M059J (cell line): Measurements from ENCODE around the gene ZNF527. TPM values are rescaled to one million over a fixed set of nuclear protein-coding genes. Genes with fewer than 3 reads are reported as not detected.
"Not testable (repeated sequence)": the region's sequence is repeated elsewhere in the genome, so short reads cannot be mapped to it uniquely, and the experiment has no call there.

ENCODE experiments used
- DNase-seq: peaks from one replicate; pipeline ENCODE4 v3.0.0-alpha.2; 2012; ENCODE audit warnings: low read depth
- total RNA-seq: library from RNA; depleted of rRNA; stranded (reverse); fragments of >200 nt; shearing (Covaris generic); gene quantifications from 2 replicates; pipeline ENCODE4 v1.2.3, GENCODE V29; 2014; rRNA removed

Gene ZNF527
- total RNA-seq = 4.1 and 4.6 TPM in 2 replicates

GRCh38 chr19:37370880-37371661 lies at the start of gene ZNF527:
ZNF527 (plus strand) TSS chr19:37371099; CDS start chr19:37374199, 3,100 bp downstream.
- peak; percentile 97 for DNase-seq

- DNase-seq = peak; percentile 27
Measured at GRCh38 chr19:37329686-37330085, 41.2 kb upstream of the ZNF527 start.

DNA sequence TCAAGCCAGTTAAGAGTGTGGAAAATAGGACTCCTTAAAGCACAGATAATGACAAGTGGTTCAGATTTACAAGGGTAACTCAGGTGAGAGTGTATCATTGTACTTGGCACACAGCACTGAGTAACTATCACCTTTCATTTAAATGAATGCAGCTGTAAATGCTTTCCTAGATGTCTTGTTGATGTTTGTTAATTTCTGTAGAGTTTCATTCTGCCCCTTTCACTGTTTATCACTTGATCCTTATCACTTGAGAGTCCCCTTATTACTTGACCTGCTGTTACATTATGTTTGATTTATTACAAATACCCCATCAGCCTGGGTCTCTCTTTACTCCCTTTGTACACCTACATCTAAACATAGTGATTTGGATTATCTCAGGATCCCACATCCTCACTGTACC lies 38.1 kb upstream of the ZNF527 start:
- DNase-seq = no peak

- DNase-seq = peak; percentile 70
Measured at GRCh38 chr19:37333457-37333856, 37.4 kb upstream of the ZNF527 start.

DNA sequence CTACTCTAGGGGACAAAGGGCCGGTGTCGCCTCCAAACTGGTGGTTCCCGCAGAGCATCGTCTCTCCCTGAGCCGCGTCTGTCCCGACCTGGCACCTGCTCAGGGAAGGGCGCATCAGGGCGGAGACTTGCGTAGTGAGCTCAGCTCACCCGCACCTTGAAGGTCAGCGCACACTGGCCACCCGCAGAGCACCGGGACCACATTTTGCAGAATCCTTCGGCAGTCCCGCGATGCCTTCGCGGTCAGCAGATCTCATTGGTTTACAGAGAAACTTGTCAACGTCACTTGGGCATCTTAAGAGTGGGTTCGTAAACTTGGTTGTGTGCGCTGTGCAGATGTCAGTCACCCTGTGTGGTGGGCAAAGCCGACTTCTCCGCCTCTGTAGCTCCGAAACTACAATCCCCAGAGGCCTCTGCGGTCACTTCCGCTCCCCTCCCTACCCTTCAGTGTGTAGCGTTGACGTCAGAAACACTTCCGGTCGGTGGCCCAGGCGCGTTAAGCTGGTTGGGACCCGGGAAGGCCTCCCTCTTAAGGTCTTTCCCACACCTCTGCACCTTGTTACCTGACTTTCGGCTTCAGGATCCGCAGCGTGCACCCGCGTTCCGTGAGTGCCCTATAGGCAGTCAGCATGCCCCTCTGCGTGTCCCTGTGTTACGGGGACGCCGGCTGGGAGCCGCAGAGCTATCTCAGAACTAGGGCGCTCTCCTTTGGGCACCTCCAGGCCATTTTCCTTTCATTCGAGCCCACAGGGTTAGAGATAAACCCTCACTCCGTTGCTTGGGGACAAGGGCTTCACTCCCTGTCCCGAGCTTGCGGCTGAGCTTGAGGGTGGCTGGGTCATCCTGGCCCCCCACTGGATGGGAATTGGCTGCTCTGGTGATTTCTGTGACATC lies 36.5 kb upstream of the ZNF527 start:
- peak; percentile 89 for DNase-seq

DNA sequence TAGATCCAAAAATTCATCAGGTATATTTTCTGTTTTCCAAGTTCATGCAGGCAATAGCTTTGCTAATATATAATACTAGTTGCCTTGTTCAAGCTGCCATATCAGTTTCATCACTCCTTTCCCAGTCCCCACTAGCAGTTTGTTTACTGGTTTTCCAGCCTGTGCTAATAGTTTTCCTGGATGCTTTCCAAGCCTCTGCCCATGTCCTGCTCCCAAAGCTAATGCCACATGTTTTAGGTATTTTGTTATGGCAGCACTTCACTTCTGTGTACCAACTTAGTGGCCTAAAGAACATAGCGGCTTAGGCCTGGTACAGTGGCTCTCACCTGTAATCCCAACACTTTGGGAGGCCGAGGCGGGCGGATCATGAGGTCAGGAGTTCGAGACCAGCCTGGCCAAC lies 28.1 kb upstream of the ZNF527 start:
- peak; percentile 43 for DNase-seq

- no peak for DNase-seq
Measured at GRCh38 chr19:37346091-37346490, 24.8 kb upstream of the ZNF527 start.

GRCh38 chr19:37348060-37348459 lies 22.8 kb upstream of the ZNF527 start:
- DNase-seq = no peak

GRCh38 chr19:37353968-37354367 lies 16.9 kb upstream of the ZNF527 start:
- no peak for DNase-seq

GRCh38 chr19:37355901-37356300 lies 15.0 kb upstream of the ZNF527 start:
- no peak for DNase-seq

DNA sequence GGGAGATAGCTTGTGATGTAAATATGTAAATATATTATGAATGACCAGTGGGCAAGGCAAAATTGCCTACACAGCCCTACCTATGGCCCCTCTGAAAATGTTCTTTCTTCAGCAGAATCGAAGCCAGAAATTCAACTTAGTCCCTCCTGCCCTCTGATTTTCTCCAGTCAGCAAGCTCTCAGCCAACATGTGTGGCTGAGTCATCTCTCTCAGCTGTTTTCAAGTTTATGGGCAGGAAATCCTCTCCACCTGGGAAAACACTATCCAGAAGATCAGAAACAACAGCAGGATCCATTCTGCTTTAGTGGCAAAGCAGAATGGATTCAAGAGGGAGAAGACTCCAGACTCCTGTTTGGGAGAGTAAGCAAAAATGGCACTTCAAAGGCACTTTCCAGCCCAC lies 8.9 kb upstream of the ZNF527 start:
- no peak for DNase-seq

DNA sequence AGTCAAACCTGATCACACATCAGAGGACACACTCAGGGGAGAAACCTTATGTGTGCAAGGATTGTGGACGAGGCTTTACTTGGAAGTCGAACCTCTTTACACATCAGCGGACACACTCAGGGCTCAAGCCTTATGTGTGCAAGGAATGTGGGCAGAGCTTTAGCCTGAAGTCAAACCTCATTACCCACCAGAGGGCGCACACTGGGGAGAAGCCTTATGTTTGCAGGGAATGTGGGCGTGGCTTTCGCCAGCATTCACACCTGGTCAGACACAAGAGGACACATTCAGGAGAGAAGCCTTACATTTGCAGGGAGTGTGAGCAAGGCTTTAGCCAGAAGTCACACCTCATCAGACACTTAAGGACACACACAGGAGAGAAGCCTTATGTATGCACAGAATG lies 8.2 kb upstream of the ZNF527 start:
- no peak for DNase-seq

DNA sequence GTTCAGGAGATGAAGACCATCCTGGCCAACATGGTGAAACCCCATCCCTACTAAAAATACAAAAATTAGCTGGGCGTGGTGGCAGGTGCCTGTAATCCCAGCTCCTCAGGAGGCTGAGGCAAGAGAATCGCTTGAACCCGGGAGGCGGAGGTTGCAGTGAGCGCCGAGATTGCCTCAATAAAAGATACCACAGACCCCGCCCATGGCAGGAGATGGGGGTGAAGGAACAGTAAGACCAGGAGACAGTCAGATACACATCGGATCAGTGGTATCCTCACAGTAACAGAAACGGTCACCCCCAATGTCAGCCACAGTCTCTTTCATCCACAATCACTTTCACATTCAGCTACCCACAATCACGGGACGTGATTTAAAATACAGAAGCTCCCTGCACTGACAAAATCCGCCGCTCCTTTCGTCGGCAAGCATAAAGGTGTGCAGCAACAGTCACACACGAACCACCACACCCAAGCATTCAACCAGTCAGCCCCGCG lies 466 bp upstream of the ZNF527 start:
- DNase-seq = not testable (repeated sequence)

DNA sequence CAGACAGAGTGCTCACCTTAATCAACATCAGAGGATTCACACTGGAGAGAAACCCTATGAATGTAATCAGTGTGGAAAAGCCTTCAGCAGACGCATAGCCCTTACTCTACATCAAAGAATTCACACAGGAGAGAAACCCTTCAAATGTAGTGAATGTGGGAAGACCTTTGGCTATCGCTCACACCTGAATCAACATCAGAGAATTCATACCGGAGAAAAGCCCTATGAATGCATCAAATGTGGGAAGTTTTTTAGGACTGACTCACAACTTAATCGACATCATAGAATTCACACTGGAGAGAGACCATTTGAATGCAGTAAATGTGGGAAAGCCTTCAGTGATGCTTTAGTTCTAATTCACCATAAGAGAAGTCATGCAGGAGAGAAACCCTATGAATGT lies 18.3 kb downstream of the ZNF527 start:
- DNase-seq = no peak

- DNase-seq = not testable (repeated sequence)
Measured at GRCh38 chr19:37391399-37391798, 20.5 kb downstream of the ZNF527 start.

DNA sequence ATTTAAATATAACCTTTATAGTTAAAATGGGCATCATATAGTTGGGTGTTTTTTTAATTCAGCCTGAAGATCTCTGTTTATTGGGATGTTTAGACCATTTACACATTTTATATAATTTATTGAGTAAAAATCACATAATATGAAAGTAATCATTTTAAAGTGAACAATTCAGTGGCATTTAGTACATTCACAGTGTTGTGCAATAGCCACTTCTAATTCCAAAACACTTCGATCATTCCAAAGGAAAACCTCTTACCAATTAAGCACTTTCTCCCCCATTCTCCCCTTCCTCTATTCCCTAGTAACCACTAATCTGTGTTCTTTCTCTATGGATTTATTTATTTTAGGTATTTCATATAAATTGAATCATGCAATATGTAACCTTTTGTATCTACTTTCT lies 30.2 kb downstream of the ZNF527 start:
- DNase-seq = no peak

DNA sequence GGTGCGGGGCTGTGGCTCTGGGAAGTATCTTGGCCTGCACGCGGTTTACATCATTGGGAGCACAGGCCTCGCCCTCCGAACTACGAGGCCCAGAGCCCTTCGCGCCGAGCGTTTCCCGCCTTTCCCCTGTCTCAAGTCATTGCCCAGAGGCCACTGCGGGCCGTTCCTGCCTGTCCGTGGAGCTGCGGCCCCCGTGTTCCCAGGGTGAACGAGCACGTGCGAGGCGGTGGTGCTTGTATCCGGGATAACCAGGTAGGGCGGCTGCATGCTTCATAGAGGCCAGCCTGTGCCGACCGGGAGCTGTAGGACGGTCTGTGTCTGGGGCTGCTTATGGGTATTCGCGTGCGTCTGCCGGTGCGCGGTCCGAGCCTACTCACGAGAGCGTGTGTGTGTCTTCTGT lies 32.5 kb downstream of the ZNF527 start:
- no peak for DNase-seq

GRCh38 chr19:37406140-37406846 lies 35.4 kb downstream of the ZNF527 start:
- DNase-seq = not testable (repeated sequence)

- no peak for DNase-seq
Measured at GRCh38 chr19:37412700-37413099, 41.8 kb downstream of the ZNF527 start.

GRCh38 chr19:37413313-37414084 lies 42.6 kb downstream of the ZNF527 start:
- no peak for DNase-seq
